Keratinocyte (primary cell): ENCODE results near the gene PRDM11. TPM values are rescaled to one million over a fixed set of nuclear protein-coding genes. Genes with fewer than 3 reads are reported as not detected.

Experiments
- DNase-seq: peaks from one replicate; pipeline ENCODE4 v3.0.0-alpha.2; 2011; ENCODE audit warnings: low read depth, missing footprints, low spot score
- FAIRE-seq: peaks from 2 replicates; lab custom pipeline; 2011; peaks lifted over from hg19 to GRCh38; lab: Jason Lieb, UNC
- H2AFZ ChIP-seq: 2 replicates; pipeline ENCODE4 v1.6.0; 2012; ENCODE audit warnings: low read length, control low read depth, inconsistent platforms; ENCODE audit not compliant: control insufficient read depth
- H3K27ac ChIP-seq: 2 replicates; pipeline ENCODE4 v1.5.1; 2011; ENCODE audit warnings: low read length; ENCODE audit not compliant: control insufficient read depth, insufficient read depth
- H3K27me3 ChIP-seq: 3 replicates; pipeline ENCODE4 v1.6.0; 2011; ENCODE audit warnings: low read length; ENCODE audit not compliant: control insufficient read depth, insufficient read depth; ENCODE audit errors: extremely low read depth
- H3K36me3 ChIP-seq, 2 experiments: 2 replicates in 1 of 2; 3 replicates in 1 of 2; pipeline ENCODE4 v1.5.1; 2011; ENCODE audit warnings: low read length in 2 of 2, mild to moderate bottlenecking in 1 of 2; ENCODE audit not compliant: control insufficient read depth in 2 of 2, insufficient read depth in 2 of 2; ENCODE audit errors: extremely low read depth in 1 of 2
- H3K4me1 ChIP-seq: 3 replicates; pipeline ENCODE4 v1.5.1; 2011; ENCODE audit warnings: low read length; ENCODE audit not compliant: control insufficient read depth, insufficient read depth; ENCODE audit errors: extremely low read depth
- H3K4me2 ChIP-seq: 3 replicates; pipeline ENCODE4 v1.6.0; 2011; ENCODE audit warnings: low read depth, low read length; ENCODE audit not compliant: control insufficient read depth, insufficient read depth; ENCODE audit errors: extremely low read depth
- H3K4me3 ChIP-seq, 3 experiments: fragments of 200-600 bp in 1 of 3; sonication (generic) in 1 of 3; 2 replicates in 2 of 3; 3 replicates in 1 of 3; pipeline ENCODE4 v1.5.1; 2011 to 2016; ENCODE audit warnings: low read length in 3 of 3, mild to moderate bottlenecking in 3 of 3, control low read depth in 2 of 3, inconsistent platforms in 1 of 3, low read depth in 1 of 3, mixed read lengths in 1 of 3, mixed run types in 1 of 3, moderate library complexity in 1 of 3; ENCODE audit not compliant: control insufficient read depth in 2 of 3, insufficient read depth in 2 of 3; ENCODE audit errors: extremely low read depth in 1 of 3
- H3K79me2 ChIP-seq: 2 replicates; pipeline ENCODE4 v1.6.0; 2012; ENCODE audit warnings: low read length; ENCODE audit not compliant: control insufficient read depth, insufficient read depth
- H3K9ac ChIP-seq: 3 replicates; pipeline ENCODE4 v1.6.0; 2011; ENCODE audit warnings: low read length; ENCODE audit not compliant: control insufficient read depth, insufficient read depth; ENCODE audit errors: extremely low read depth
- H3K9me1 ChIP-seq: 3 replicates; pipeline ENCODE4 v1.6.0; 2011; ENCODE audit warnings: low read length; ENCODE audit not compliant: control insufficient read depth, insufficient read depth; ENCODE audit errors: extremely low read depth
- H3K9me3 ChIP-seq: 2 replicates; pipeline ENCODE4 v1.5.1; 2012; ENCODE audit warnings: low read depth, low read length; ENCODE audit not compliant: control insufficient read depth
- H4K20me1 ChIP-seq: 3 replicates; pipeline ENCODE4 v1.6.0; 2011; ENCODE audit warnings: low read length; ENCODE audit not compliant: control insufficient read depth, insufficient read depth; ENCODE audit errors: extremely low read depth
- EZH2 ChIP-seq: IDR thresholded peaks from one replicate; pipeline ENCODE4 v1.6.1; 2012; ENCODE audit warnings: inconsistent platforms, mild to moderate bottlenecking, low read length, moderate library complexity
- dilution Hi-C: fragments of 300-500 bp; cut with MboI; formaldehyde crosslinking; loops from one replicate; pipeline ENCODE4 v1.7.0; 2020; ENCODE audit warnings: low sequenced_read_pairs; ENCODE audit not compliant: extremely low pct_ligation_motif_present
- polyA plus RNA-seq, 5 experiments: library from polyadenylated mRNA; depleted of rRNA in 3 of 5; stranded (reverse) in 3 of 5; stranded (forward) in 1 of 5; unstranded in 1 of 5; fragments of >200 nt; gene quantifications; 1 replicate in 1 of 5; 2 replicates in 3 of 5; 3 replicates in 1 of 5; pipeline versions ENCODE4 v1.2.1 to v1.2.3, GENCODE V29; 2011 to 2012; ENCODE audit warnings: missing spikeins in 2 of 5, low read depth in 1 of 5, low replicate concordance in 1 of 5
- TF ChIP-seq, protein P1 (sequence below), 3 experiments: IDR thresholded peaks in 1 of 3; conservative IDR thresholded peaks in 1 of 3; optimal IDR thresholded peaks in 1 of 3; 2 replicates in 2 of 3; 3 replicates in 1 of 3; pipeline versions ENCODE3 to v1.5.1; 2011; ENCODE audit warnings: low read length in 3 of 3, mild to moderate bottlenecking in 3 of 3, moderate library complexity in 2 of 3, control low read depth in 1 of 3, inconsistent platforms in 1 of 3; ENCODE audit not compliant: insufficient read depth in 2 of 3; ENCODE audit errors: extremely low read depth in 1 of 3

Gene PRDM11
- polyA plus RNA-seq, 1 donor (not counting 4 experiments of a cell fraction or from before 2014, with no cell fraction given) = 2.1 TPM

GRCh38 chr11:45225277-45225676 lies 78.8 kb downstream of the PRDM11 start:
- Histone ChIP-seq H3K4me3 (no peak overlapping the region), H3K4me2 (no peak overlapping the region)
- FAIRE-seq = no peak

DNA sequence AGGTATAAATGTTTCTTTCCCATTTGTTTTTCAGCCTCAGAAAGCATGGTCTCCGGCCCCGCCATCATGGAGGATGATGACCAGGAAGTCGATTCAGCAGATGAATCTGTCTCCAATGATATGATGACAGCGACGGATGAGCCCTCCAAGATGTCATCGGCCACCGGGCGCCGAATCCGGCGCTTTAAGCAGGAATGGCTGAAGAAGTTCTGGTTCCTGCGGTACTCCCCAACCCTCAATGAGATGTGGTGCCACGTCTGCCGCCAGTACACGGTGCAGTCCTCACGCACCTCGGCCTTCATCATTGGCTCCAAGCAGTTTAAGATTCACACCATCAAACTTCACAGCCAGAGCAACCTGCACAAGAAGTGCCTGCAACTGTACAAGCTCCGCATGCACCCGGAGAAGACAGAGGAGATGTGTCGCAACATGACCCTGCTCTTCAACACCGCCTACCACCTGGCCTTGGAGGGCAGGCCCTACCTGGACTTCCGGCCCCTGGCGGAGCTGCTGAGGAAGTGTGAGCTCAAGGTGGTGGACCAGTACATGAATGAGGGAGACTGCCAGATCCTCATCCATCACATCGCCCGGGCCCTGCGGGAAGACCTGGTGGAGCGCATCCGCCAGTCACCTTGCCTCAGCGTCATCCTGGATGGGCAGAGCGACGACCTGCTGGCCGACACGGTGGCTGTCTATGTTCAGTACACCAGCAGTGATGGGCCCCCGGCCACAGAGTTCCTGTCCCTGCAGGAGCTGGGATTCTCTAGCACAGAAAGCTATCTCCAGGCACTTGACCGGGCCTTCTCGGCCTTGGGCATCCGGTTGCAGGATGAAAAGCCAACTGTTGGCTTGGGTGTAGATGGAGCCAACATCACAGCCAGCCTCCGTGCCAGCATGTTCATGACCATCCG lies 79.8 kb downstream of the PRDM11 start:
- H3K4me2 ChIP-seq = no peak overlapping the region
- no peak for DNase-seq
- H3K4me1 ChIP-seq = no peaks in the 10 kb centered on the region
- no peaks in the 10 kb centered on the region for H4K20me1 ChIP-seq
- FAIRE-seq = no peak
- H3K9me3 ChIP-seq = no peaks in the 10 kb centered on the region
- H2AFZ ChIP-seq = no peak overlapping the region
- no peak for TF ChIP-seq EZH2
- TF ChIP-seq, protein P1, sequence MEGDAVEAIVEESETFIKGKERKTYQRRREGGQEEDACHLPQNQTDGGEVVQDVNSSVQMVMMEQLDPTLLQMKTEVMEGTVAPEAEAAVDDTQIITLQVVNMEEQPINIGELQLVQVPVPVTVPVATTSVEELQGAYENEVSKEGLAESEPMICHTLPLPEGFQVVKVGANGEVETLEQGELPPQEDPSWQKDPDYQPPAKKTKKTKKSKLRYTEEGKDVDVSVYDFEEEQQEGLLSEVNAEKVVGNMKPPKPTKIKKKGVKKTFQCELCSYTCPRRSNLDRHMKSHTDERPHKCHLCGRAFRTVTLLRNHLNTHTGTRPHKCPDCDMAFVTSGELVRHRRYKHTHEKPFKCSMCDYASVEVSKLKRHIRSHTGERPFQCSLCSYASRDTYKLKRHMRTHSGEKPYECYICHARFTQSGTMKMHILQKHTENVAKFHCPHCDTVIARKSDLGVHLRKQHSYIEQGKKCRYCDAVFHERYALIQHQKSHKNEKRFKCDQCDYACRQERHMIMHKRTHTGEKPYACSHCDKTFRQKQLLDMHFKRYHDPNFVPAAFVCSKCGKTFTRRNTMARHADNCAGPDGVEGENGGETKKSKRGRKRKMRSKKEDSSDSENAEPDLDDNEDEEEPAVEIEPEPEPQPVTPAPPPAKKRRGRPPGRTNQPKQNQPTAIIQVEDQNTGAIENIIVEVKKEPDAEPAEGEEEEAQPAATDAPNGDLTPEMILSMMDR (optimal IDR thresholded peaks at IDR 0.05 in 1 of 3, IDR thresholded peaks at IDR 0.05 in 1 of 3, conservative IDR thresholded peaks at IDR 0.05 in 1 of 3; ENCODE audit: extremely low read depth in 1 of 3, insufficient read depth in 2 of 3, low read length in 3 of 3) = no peak
- dilution Hi-C loops = no loop called here
- no peaks in the 10 kb centered on the region for H3K9me1 ChIP-seq
- no peaks in the 10 kb centered on the region for H3K36me3 ChIP-seq
- no peaks in the 10 kb centered on the region for H3K79me2 ChIP-seq
- no peak overlapping the region for H3K4me3 ChIP-seq
- no peaks in the 10 kb centered on the region for H3K27me3 ChIP-seq
- H3K9ac ChIP-seq = no peak overlapping the region
- no peak overlapping the region for H3K27ac ChIP-seq

More at GRCh38 chr11:45225277-45225676, 78.8 kb downstream of the PRDM11 start:
- Histone ChIP-seq H3K9me1 (no peaks in the 10 kb centered on the region), H3K27ac (no peak overlapping the region), H3K9ac (no peak overlapping the region), H3K79me2 (no peaks in the 10 kb centered on the region), H2AFZ (no peak overlapping the region), H3K4me1 (no peaks in the 10 kb centered on the region), H3K36me3 (no peaks in the 10 kb centered on the region), H4K20me1 (no peaks in the 10 kb centered on the region), H3K27me3 (no peaks in the 10 kb centered on the region), H3K9me3 (no peaks in the 10 kb centered on the region)
- TF ChIP-seq, protein P1 (optimal IDR thresholded peaks at IDR 0.05 in 1 of 3, IDR thresholded peaks at IDR 0.05 in 1 of 3, conservative IDR thresholded peaks at IDR 0.05 in 1 of 3; ENCODE audit: extremely low read depth in 1 of 3, insufficient read depth in 2 of 3, low read length in 3 of 3) = no peak
- no peak for TF ChIP-seq EZH2
- DNase-seq = no peak
- dilution Hi-C loops = no loop called here
